Umbilical cord (tissue), 2 donors: ENCODE data around the gene TTYH1. TPM values are rescaled to one million over a fixed set of nuclear protein-coding genes. Genes with fewer than 3 reads are reported as not detected.
"Not testable (repeated sequence)": the region's sequence is repeated elsewhere in the genome, so short reads cannot be mapped to it uniquely, and the experiment has no call there.

Experiments used
- DNase-seq: peaks from one replicate; pipeline ENCODE4 v3.0.0-alpha.2; 2015; ENCODE audit warnings: low spot score
- total RNA-seq: library from RNA; depleted of rRNA; stranded (reverse); fragments of >200 nt; gene quantifications from one replicate; pipeline ENCODE4 v1.2.3, GENCODE V29; 2014; ENCODE audit warnings: low replicate concordance; ENCODE audit not compliant: insufficient read depth

The TTYH1 gene
- 0.24 TPM for total RNA-seq

DNA sequence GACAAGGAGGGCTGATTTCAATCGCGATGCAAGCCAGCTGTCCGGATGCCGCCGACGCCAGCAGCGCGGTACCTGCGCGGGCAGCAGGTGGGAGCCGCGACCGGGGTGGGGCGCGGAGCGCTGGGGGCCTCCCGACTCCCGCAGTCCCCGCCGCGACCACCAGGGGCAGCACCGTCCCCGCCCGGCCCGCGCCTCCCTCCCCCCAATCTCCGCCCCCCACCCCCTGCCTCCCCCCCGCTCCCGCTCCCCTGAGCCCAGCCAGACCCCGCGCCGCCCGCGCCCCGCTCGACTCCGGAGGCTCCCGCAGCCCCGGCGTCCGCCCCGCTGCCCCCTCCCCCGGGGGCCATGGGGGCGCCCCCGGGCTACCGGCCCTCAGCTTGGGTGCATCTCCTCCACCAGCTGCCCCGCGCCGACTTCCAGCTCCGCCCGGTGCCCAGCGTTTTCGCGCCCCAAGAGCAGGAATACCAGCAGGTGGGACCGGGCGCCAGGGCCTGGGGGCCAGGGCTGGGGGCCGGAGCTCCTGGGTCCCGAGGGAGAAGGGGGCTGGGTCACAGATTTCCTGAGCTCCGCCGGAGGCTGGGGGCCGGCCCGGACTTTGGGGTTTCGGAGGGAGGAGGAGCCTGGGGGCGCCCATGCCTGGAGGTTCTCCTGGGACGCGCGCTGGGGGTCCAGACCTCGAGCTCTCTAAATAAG, at the start of gene TTYH1:
TTYH1 (plus strand) TSS at position 257 of the 693 bp plus-strand sequence; CDS start at position 346, 89 bp downstream.
- DNase-seq = no peak

DNA sequence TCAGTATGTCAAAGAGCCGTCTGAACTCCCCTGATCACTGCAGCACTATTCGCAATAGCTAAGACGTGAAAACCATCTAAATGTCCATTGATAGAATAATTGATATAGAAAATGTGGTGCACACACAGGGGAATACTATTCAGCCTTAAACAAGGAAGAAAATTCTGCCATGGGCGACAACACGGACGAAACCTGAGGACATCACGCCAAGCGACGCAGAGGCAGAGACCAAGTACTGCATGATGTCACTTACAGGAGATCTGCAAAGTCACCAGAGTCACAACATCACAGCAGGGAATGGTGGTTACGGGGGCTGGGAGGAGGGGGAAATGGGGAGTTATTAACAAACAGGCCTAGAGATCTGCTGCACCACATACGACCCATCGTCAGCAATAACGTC, 49.5 kb upstream of the TTYH1 start:
- not testable (repeated sequence) for DNase-seq

DNA sequence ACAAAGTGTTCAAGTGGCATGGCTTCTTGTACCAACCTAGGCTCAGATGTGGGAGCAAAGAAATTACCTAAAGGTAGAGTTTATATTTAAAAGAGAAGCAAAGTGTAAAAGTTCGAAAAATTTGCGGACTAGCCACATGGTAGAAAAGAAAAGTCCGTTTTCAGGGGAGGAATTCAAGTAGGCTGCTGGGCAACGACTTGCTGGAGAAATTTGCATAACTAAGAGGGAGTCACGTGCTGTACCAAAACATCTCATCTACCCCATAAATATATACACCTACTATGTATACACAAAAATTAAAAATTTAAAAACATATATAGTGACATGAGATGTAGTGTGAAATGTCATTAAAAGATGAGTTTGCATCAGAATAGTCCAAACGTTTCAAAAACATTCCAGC, 48.5 kb upstream of the TTYH1 start:
- DNase-seq = no peak

DNA sequence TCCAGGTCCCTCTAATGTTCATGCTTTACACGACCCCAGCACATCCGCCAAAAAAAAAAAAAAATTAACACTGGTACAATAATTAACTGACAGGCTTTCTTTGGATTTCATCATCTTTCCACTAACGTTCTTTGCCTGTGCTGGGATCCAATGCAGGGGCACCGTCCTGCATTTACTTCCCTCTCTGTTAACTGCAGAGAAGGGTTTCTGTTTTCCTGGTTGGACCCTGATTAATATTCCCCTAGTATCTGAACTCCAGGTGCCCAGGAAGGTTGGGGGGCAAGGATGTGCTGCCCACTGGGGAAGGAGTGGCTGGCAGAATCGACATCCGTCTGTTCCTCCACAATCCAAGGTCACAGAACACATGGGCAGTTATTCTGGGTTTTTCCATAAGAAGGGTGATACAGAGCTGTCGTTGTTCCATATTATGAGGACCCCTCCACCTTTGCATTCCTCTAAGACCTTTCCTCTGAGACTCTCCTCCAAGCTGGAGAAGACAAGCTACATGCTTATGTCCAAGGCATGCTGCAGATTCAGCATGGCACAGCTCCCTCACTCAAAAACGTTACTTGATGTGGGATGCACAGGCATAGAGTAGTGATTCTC, 46.1 kb upstream of the TTYH1 start:
- no peak for DNase-seq

DNA sequence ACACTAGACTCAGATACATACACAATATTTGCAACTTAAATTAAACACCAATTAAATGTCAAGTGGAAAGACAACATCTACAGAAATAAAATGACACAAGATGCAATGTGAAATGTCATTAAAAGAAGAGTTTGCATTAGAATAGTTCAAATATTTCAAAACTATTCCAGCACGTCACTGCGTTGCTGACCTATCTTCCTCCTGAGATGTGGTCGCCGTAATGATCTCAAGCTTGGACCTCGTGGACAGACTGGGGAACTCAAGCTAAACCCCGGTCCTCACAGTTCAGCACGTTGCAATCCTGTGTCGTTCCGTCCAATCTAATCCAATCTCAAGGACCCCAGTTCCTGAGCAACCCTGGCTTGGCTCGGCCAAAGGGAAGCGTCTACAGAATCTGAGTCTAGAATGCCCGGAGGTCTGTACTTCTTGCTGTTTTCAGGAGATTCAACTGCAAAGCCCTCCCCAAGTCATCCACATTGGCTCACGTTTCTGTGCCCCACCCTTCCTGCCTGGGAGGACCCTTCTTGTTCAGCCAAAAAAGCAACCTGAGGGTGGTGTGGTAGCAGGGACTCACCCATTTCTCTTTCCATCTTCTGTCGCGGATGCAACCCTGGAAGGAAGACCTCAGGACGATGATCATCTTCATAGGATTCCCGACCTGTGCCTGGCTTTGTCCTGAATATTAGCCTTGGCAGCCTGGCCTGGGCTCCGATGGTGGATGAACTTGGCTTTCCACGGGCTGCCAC, 45.4 kb upstream of the TTYH1 start:
- DNase-seq = not testable (repeated sequence)

DNA sequence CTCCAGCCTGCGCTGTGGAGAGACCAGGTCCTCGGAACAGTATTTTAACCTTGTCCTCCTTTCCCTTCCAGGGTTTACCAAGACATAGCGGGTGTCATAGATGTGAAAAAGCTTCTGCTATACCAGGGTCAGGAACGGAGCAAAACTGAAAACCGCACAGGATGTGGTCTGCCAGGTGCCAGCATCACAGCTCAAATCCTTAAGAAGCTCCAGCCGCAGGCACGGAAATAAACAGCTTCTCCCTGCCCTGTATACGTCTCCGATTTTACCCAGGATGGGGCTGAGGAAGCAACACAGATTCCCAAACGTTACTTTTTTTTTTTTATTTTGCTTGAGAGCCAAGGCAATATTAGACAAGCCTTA, 44.8 kb upstream of the TTYH1 start:
- DNase-seq = not testable (repeated sequence)

DNA sequence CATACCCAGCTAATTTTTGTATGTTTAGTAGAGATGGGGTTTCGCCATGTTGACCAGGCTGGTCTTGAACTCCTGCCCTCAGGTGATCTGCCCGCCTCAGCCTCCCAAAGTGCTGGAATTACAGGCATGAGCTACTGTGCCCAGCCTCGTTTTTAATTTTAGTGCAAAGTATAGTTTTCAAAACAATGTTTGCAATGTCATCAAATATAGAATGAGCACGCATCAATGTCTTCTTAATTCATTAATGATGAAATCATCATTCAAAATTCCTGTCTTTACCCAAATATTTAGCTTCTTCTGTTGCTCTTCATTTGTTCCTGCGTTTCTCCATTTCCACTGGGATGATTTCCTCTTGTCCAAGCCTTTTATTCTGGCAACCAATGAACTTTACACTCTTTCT, 43.8 kb upstream of the TTYH1 start:
- not testable (repeated sequence) for DNase-seq

DNA sequence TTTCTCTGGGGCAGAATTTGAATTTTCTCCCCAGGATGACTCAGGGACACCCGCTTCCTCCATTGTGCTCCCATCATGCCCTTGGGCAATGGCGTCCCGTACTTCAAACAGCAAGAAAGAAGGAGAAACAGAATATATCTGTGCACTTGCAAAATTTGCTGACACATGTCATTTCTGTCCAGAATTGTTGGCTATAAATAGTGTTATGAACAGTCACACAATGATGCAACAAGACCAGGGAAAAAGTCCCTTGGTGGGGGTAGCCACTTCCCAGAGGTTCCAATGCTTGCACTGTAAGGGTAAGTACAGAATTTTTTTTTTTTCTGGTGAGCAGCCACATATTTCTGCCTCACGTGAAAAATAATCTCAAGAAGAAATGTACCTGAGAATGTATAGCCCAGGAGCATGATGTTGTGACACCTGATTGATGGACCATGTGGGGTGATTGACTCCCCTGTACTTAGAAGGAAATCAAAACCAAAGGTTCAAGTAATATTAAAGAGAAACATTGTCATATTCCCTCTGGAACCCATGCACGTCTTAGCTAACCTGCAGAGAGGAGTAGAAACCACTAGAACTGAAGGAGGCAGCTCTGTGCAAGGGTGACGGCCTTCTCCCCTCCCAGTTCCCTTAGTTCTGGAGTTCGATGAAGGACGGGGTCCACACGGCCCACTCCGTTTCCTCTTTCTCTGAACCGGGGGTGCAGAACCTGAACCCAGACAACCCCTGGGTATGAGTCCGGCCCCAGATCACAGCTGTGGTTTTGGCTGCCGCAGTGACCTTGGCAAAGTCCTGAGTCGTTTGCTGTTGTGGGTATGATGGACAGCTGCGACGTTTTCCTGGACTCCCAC, 41.3 kb upstream of the TTYH1 start:
- peak; percentile 26 for DNase-seq

DNA sequence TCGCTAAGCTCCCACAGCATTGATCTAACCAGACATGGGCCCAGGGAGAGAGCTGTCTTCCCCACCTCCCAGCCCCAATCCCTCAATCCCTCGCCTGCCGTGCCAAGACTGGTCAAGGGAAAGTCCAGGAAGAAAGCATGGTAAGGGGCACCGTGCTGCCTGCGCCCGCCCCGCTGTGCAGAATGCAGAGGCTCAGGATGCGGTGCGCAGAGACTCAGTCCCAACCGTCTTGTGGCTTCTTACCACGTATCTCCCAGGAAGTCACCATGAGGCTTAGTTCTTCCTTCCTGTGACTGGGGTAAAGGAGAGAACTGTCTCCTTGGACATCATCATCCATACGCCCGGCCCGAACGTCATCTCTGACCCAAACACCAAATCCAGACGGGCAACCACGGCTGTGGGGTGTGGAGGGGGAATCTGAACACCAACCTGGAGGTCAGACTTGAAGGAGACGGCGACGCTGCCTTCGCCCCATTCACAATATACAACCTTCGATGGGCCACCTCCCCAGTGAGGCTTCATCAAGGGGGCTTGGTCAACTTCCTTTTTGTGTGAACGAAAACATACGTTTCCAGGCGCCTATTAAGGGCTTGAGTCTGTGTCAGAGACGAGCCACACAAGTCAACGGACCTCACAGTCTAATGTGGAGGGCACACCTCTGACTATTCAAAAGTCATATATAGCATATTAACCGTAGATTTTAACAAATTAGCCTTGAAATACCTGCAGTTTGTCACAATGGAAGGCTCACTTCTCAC, 39.9 kb upstream of the TTYH1 start:
- DNase-seq = not testable (repeated sequence)

DNA sequence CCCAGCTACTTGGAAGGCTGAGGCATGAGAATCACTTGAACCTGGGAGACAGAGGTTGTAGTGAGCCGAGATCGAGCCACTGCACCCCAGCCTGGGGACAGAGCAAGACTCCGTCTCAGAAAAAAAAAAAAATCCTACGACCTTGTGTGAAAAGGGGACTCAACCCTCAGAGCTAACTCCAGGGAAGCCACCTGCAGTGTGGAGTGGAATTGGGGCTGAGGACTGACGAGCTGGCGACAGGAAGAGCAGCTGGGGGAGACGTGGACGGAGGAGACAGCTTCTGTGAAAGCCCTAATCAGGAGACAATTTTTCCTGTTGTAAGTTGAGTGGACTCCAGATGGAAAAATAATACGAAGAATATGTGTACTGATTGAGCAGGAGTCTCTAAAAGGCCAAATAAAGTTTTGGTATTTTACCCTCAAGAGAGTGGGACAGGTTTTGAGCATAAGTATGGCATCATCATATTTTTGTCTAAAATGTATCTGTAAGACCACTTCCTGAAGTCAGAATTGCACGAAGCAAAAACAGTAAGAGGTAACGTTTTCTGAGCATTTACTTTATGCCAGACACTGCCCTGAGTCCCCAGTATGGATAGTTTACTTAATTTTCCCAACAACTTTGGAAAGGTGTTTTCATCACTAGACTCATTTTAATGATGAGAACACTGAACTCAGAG, 38.5 kb upstream of the TTYH1 start:
- no peak for DNase-seq

DNA sequence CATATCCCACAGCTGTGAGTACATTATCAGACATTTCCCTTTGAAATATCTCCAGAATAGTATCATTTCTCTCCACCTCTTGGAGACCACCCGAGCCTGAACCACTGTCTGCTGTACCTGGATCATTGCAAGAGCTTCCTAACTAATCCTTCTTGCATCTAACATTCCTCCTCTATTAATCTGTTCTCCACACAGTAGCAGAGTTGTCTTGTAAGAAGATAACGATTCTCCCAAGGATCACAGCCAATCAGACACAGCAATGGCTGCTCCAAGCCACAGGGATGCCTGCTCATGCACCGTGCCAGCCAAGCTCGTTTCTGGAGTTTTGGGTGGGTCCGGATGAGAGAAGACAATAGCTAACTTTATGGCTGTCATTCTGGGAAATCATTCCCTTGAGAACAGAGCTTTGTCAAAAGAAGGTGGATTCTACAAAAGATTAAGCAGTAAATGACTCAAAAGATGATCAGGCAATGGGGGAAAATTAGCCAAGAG, 36.0 kb upstream of the TTYH1 start:
- DNase-seq = no peak

DNA sequence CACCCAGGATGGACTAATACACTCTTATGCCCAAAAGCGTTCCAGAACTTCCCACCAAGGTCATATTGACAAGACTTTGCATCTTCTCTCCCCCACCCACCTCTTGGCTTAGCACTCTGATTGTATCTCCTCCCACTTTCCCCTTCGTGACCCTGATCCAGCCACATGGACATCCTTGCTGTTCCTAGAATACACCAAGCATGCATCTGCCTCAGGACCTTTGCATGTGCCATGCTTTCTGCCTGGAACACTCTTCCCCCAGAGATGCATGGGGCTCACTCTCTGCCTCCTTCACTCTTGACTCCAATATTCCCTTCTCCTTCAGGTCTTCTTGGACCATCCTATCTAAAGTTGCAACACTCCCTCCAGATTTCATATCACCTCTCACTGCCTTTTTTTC, 34.4 kb upstream of the TTYH1 start:
- DNase-seq = no peak

DNA sequence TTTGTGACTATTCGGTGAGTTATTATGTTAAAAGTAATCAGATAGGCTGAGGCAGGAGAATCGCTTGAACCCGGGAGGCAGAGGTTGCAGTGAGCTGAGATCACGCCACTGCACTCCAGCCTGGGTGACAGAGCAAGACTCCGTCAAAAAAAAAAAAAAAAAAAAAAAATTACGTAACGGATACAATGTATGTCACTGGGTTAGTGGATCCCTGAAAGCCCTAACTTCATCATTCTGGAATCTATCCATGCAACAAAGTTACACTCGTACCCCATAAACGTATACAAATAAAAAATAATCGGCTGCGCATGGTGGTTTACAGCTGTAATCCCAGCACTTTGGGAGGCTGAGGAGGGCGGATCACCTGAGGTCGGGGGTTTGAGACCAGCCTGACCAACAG, 33.2 kb upstream of the TTYH1 start:
- DNase-seq = not testable (repeated sequence)

DNA sequence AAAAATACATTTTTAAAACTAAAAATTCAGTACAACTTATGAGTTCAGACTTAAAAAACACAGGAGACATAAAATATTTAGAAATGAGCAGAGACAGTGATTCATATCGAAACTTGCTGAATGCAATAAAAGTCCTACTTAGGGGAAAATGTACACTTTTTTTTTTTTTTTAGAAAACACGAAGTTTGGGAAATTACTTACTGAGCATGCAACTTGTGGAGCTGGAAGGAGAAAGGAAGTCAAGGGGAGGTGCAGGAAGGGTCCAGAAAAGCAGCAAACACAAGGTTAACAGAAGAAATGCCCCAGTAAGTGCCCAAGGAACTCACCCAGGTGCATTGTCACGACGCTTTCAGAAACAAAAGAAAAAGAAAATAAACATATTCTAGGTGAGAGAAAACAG, 31.9 kb upstream of the TTYH1 start:
- DNase-seq = no peak

DNA sequence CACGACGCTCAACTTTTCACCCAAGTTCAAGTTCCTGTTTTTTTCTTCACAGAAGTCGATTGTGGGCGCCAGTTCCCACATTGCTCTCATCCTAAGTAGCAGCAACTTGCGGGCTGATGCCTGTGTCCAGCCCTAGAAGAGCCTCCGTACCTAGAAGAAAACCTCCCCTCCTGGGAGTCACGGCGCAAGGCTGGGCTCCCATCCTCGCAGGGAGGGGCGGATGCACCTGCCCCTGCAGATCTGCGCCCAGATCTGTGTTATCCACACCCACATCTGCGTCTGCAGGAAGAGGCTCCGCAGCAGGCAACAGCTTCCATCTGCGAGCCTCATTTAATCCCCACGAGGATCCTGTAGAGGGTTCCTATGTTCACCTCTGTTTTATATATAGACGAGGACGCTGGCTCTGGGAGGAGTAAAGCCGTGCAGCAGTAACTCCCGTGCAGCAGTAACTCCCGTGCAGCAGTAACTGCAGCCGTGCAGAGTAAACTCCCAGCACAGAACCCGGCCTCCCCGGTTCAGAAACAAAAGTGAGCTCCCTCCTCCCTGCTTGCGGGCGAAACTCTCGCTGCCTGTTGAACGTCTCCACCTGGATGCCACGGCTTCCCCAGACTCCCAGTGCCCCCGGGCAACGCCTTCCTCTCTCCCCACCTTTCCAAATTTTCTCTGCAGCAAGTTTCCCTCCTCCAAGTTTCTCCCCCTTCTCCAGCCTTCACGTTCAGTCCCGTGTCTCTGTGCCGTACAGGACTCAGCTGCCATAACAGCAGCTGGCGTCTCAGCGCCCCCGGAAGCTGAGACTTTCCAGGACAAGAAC, 27.1 kb upstream of the TTYH1 start:
- no peak for DNase-seq

DNA sequence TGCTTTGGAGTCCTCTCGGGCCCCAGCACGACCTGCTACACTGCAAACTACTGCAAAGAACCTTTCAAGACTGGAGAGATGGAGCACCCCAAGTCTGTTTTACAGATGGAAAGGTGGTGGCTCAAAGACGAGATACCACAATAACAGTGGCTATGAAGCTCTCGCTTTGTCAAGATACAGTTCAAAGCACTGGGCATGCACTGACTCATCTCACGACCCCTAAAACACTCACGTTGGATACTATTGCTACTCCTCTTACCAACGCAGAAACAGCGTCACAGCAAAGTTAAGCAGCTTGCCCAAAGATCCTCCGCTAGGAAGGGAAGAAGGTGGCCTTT, 26.5 kb upstream of the TTYH1 start:
- DNase-seq = no peak

DNA sequence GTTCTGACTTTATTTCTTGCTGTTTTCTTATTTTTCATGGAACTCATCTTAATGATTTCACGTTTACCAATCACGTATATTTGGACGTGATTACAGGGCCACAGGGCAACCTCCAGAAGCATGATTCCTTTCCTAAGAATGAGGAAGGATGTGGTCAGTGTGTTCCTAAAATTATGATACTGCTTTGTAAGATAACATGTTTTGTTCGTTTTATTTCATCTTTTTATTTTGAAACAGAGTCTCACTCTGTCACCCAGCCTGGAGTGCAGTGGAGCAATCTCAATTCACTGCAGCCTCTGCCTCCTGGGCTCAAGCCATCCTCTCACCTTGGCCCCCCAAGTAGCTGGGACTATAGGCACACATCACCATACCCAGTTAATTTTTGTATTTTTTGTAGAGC, 25.7 kb upstream of the TTYH1 start:
- no peak for DNase-seq

DNA sequence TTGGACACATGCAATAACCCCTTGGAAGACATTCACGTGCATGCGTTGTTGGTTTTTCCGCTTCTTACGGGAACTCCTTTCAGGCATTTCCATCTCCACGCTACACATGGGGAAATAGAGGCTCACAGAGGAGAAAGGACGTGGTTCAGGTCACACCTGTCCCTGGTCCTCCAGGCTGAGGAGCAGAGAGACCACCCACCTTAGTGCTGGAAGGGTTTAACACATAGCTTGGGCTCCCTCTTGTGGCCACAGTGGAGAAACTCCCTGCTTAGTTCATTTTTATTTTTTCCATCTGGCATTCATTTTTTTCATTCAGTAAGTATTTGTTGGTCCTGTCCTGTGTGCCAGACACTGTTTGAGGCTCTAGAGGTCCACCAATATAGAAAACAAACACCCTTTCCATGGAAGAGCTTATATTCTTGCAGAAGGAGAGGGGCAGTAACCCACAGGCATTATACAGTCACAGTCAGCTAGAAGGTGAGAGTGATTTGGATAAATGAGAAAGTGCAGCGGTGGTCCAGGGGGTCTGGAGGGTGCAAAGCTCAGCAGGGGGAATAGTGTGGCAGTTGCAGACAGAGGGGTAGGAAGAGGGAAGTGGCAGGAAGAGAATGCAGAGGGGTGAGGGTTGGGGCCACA, 24.2 kb upstream of the TTYH1 start:
- DNase-seq = peak; percentile 68

DNA sequence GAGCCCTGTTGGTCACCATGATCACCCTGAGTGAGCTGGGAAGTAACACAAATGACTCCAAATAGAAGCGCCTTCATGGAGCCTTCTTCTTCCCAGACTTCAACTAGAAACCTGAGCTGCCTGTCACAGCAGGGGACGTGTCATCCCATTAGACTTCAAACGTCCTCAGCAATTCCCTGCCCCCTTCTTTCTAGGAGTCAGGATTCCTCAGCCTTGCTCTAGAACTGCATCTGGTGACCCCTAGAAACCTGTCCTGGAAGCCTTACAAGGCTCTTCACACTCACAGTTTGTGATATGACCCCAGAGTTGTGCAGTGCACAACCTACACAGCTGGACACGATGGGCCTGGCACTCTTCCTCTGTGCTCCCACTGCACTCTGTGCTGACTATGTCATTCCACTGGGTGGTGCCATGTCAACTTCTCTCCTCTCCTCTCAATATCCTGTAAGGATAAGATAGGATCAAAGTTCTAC, 23.6 kb upstream of the TTYH1 start:
- DNase-seq = no peak
